Cardiac fibroblast (primary cell): ENCODE measurements around the gene RAB11B.

Experiments used
- DNase-seq, 2 donors: peaks; one replicate each; pipeline versions ENCODE4 v3.0.0 to v3.0.0-alpha.2; 2010; ENCODE audit warnings: low read depth in 2 of 2
- H3K4me3 ChIP-seq, 2 donors: replicated peaks in 1 of 2; 1 replicate in 1 of 2; 2 replicates in 1 of 2; pipeline ENCODE4 v1.5.1; 2011; ENCODE audit warnings: low read depth in 2 of 2, low read length in 2 of 2, mild to moderate bottlenecking in 2 of 2, moderate library complexity in 1 of 2
- TF ChIP-seq, protein P1 (sequence below): IDR thresholded peaks from one replicate; pipeline ENCODE4 v1.5.1; 2011; ENCODE audit warnings: low read depth, mild to moderate bottlenecking, low read length, inconsistent platforms

Gene RAB11B

DNA sequence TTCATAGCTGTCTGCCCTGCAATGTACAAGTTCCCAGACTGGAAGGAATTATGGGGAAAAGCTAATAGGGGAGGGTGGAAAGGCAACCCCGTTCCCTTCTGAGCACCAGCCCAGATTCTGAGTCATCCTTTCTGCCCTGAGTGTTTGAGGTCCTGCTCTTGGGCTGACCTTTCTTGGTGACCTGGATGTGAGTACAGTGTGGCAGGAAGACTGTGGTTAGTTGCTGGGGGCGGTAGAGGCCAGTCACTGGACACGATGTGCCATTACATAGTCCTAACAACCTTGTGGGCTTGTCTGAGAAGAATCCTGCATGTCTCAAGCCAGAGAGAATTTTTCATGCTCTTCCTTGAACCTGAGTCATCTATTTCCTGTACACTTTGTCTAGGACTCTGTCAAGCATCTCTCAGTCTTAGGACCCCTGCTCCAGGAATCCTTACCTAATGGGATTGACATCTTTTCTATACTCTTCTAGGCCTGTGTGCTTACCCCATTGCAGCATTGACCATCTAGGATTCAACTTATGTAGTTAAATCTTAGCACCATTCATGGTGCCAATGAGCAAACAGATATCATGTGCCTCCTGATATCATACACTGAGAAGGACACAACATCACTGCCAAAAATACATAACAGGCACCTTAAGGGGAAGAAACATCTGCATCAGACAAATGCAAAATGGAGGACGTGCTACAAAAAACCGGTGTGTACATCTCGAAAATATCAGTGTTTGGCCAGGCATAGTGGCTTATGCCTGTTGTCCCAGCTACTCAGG is 34.3 kb upstream of the RAB11B start:
- H3K4me3 ChIP-seq = no peak overlapping the region
- TF ChIP-seq, protein P1, sequence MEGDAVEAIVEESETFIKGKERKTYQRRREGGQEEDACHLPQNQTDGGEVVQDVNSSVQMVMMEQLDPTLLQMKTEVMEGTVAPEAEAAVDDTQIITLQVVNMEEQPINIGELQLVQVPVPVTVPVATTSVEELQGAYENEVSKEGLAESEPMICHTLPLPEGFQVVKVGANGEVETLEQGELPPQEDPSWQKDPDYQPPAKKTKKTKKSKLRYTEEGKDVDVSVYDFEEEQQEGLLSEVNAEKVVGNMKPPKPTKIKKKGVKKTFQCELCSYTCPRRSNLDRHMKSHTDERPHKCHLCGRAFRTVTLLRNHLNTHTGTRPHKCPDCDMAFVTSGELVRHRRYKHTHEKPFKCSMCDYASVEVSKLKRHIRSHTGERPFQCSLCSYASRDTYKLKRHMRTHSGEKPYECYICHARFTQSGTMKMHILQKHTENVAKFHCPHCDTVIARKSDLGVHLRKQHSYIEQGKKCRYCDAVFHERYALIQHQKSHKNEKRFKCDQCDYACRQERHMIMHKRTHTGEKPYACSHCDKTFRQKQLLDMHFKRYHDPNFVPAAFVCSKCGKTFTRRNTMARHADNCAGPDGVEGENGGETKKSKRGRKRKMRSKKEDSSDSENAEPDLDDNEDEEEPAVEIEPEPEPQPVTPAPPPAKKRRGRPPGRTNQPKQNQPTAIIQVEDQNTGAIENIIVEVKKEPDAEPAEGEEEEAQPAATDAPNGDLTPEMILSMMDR = no peak
- peak; percentile 97 to 99 for DNase-seq

GRCh38 chr19:8357007-8357521 is 33.1 kb upstream of the RAB11B start:
- peak; percentile 52 to 53 for DNase-seq
- TF ChIP-seq, protein P1 = no peak
- no peak overlapping the region for H3K4me3 ChIP-seq

DNA sequence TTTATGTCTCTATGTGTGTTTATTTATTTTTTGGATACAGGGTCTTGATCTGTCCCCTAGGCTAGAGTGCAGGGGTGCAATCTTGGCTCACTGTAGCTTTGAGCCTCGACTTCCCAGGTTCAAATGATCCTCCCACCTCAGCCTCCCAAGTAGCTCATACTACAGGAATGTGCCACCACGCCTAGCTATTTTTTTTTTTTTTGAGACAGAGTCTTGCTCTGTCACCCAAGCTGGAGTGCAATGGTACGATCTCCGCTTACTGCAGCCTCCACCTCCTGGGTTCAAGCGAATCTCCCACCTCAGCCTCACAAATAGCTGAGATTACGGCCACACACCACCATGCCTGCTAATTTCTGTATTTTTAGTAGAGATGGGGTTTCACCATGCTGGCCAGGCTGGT is 31.2 kb upstream of the RAB11B start:
- no peak overlapping the region for H3K4me3 ChIP-seq
- TF ChIP-seq, protein P1 = no peak
- no peak for DNase-seq

GRCh38 chr19:8360196-8360595 is 30.0 kb upstream of the RAB11B start:
- TF ChIP-seq, protein P1 = no peak
- no peak overlapping the region for H3K4me3 ChIP-seq
- DNase-seq = no peak

DNA sequence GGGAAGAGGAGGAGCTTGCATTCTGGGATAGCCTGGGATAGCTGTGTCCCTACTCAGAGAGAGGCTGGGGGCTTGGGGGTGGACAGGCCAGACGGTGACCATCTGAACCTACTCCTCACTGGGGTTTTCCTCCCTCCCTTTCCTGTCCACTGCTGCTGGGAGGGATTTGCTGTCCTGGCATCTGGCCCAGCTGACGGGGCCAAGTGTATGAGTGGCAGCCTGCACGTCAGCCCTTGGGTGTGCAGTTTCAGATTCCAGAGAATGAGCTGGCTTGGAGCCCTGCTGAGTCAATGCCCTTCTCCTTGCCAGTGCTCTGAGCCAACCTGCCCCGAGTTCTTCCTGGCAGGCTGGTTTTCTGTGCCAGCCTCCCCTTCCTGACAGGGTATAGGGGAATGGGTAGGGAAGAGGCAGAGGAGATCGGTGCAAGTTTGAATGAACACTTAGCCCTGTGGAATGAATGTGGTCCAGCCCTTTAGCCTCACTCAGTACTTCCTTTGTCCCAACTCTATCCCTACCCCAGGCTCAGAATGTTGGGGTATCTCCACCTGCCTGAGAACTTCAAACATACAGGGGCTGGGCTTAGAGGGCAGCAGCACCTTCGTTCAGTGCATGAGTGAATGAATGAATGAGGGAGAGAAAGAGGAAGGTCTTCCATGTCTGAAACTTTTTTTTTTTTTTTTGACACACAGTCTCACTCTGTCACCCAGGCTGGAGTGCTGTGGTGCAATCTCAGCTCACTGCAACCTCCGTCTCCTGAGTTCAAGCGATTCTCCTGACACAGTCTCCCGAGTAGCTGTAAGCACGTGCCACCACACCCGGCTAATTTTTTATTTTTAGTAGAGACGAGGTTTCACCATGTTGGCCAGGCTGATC is 28.0 kb upstream of the RAB11B start:
- peak overlapping the region in 1 of 2 donors; percentile 18 for H3K4me3 ChIP-seq
- DNase-seq = peak; percentile 99
- TF ChIP-seq, protein P1 = no peak

DNA sequence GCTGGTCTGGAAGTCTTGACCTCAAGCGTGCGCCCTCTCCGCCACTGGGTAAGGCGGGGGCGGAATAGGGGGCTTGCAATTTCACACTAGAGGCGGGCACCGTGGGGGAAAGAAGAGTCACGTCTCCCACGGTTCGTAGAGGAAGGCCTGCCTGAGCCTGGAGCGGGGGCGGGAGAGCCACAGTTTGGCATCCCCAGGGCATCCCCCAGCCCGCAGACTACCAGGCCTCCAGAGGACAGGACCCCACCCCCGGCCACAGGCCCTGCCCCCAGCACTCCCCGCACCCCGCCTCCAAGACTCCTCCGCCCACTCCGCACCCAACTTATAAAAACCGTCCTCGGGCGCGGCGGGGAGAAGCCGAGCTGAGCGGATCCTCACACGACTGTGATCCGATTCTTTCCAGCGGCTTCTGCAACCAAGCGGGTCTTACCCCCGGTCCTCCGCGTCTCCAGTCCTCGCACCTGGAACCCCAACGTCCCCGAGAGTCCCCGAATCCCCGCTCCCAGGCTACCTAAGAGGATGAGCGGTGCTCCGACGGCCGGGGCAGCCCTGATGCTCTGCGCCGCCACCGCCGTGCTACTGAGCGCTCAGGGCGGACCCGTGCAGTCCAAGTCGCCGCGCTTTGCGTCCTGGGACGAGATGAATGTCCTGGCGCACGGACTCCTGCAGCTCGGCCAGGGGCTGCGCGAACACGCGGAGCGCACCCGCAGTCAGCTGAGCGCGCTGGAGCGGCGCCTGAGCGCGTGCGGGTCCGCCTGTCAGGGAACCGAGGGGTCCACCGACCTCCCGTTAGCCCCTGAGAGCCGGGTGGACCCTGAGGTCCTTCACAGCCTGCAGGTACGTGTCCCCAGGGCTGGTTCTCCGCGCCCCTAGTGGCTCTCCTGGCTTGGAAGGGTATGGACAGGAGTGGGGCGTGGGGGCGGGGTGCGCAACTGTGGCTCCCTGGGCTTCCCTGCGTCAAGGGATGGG is 26.1 kb upstream of the RAB11B start, which contains the start of gene ANGPTL4:
Gene ANGPTL4 (plus strand): TSS at position 353 of the 969 bp plus-strand sequence. CDS start 167 bp downstream, at position 520.
- TF ChIP-seq, protein P1 = peak; percentile 27
- H3K4me3 ChIP-seq = peak within 1 kb of the TSS; percentile 83 to 94
- DNase-seq = peak; percentile 89 to 92
